CD4-positive, alpha-beta T cell (primary cell): Measurements from ENCODE around the gene ARAP3. TPM values are rescaled to one million over a fixed set of nuclear protein-coding genes. Genes with fewer than 3 reads are reported as not detected.
A peak's percentile ranks its signal among the peaks of the same experiment; 100 is the strongest.

Experiments
- ATAC-seq: fragments of 200-7000 bp; cut with Tn5 transposase; one replicate; pipeline ENCODE4 v1.10.0; 2022; ENCODE audit warnings: mild to moderate bottlenecking; ENCODE audit not compliant: poor library complexity
- CTCF ChIA-PET: fragments of 350-600 bp; sonication (Branson Sonifier 250); formaldehyde crosslinking; loops from one replicate; lab custom pipeline; 2021; ENCODE audit warnings: antibody characterized with exemption, inconsistent platforms; lab: Charles Lee
- POLR2A ChIA-PET: fragments of 350-600 bp; sonication (Branson Sonifier 250); formaldehyde crosslinking; loops from one replicate; lab custom pipeline; 2021; ENCODE audit warnings: antibody characterized with exemption, inconsistent platforms; lab: Charles Lee
- DNase-seq, 14 experiments: peaks; one replicate each; pipeline ENCODE4 v3.0.0-alpha.2; 2013 to 2020; ENCODE audit warnings: mixed read lengths in 2 of 14
- H3K27ac ChIP-seq, 2 donors: one replicate each; pipeline versions ENCODE4 v1.5.1 to v1.7.0; 2013; ENCODE audit warnings: low read length in 2 of 2, low read depth in 1 of 2, mild to moderate bottlenecking in 1 of 2
- H3K27me3 ChIP-seq, 2 experiments: 1 replicate in 1 of 2; 2 replicates in 1 of 2; pipeline versions ENCODE4 v1.6.1 to v1.7.0; 2013; ENCODE audit warnings: low read length in 2 of 2, control low read depth in 1 of 2, mild to moderate bottlenecking in 1 of 2, moderate library complexity in 1 of 2; ENCODE audit not compliant: insufficient read depth in 2 of 2, control insufficient read depth in 1 of 2
- H3K36me3 ChIP-seq: one replicate; pipeline ENCODE4 v1.6.1; 2013; ENCODE audit warnings: low read length, control low read depth; ENCODE audit not compliant: insufficient read depth
- H3K4me1 ChIP-seq: one replicate; pipeline ENCODE4 v1.6.1; 2013; ENCODE audit warnings: low read length, control low read depth; ENCODE audit not compliant: insufficient read depth
- H3K4me3 ChIP-seq: one replicate; pipeline ENCODE4 v1.5.1; 2013; ENCODE audit warnings: mild to moderate bottlenecking, low read length, moderate library complexity
- H3K9me3 ChIP-seq, 2 experiments: 1 replicate in 1 of 2; 2 replicates in 1 of 2; pipeline versions ENCODE4 v1.6.1 to v1.7.0; 2013; ENCODE audit warnings: low read length in 2 of 2, mild to moderate bottlenecking in 2 of 2, control low read depth in 1 of 2, moderate library complexity in 1 of 2; ENCODE audit not compliant: control insufficient read depth in 1 of 2, insufficient read depth in 1 of 2
- H3K27ac Mint-ChIP-seq: one replicate; pipeline ENCODE4 v1.8.0; 2020; ENCODE audit warnings: mixed read lengths
- H3K27me3 Mint-ChIP-seq: one replicate; pipeline ENCODE4 v1.8.0; 2021; ENCODE audit warnings: mixed read lengths
- H3K36me3 Mint-ChIP-seq: one replicate; pipeline ENCODE4 v1.8.0; 2021; ENCODE audit warnings: low read depth, mixed read lengths
- H3K4me1 Mint-ChIP-seq: one replicate; pipeline ENCODE4 v1.8.0; 2021; ENCODE audit warnings: low read depth, mixed read lengths
- H3K4me3 Mint-ChIP-seq: one replicate; pipeline ENCODE4 v1.8.0; 2020; ENCODE audit warnings: mild to moderate bottlenecking, mixed read lengths
- H3K9me3 Mint-ChIP-seq: one replicate; pipeline ENCODE4 v1.8.0; 2020; ENCODE audit warnings: mixed read lengths
- CTCF ChIP-seq: fragments of 200-600 bp; IDR thresholded peaks from one replicate; pipeline ENCODE4 v1.8.0; 2022; ENCODE audit warnings: antibody characterized with exemption, mild to moderate bottlenecking
- intact Hi-C, 2 experiments: fragments of 100-400 bp; cut with DNase I in 1 of 2; cut with micrococcal nuclease in 1 of 2; formaldehyde crosslinking; loops; one replicate each; pipeline versions ENCODE4 v1.15.1 to v1.9.0; 2023 to 2025; cut with DNase I, micrococcal nuclease
- total RNA-seq, 174 experiments: library from RNA in 2 of 174; stranded (reverse) in 2 of 174; gene quantifications; one replicate each; pipeline ENCODE4 v1.2.3 and lab custom pipeline; 2021 to 2026

Gene ARAP3
- total RNA-seq, 2 experiments from 2014 or later = 0.30 to 0.31 TPM

GRCh38 chr5:141635646-141636045 is 46.4 kb downstream of the ARAP3 start:
- Mint-ChIP-seq H3K27ac (peak overlapping the region; percentile 76), H3K9me3 (no peaks in the 10 kb centered on the region), H3K4me1 (peaks cover 45% of the 10 kb centered on the region), H3K36me3 (peaks cover 54% of the 10 kb centered on the region), H3K27me3 (no peaks in the 10 kb centered on the region), H3K4me3 (peak overlapping the region; percentile 92)
- intact Hi-C loops = loop anchor here (1.0 to 5.0 kb wide), 4 partner anchors 16 to 43 kb away; partner anchors contain the start of gene DIAPH1 (in 1 of the 2)
- Histone ChIP-seq H3K27me3 (no peaks in the 10 kb centered on the region), H3K4me3 (peak overlapping the region; percentile 97), H3K9me3 (no peaks in the 10 kb centered on the region), H3K4me1 (peaks cover 42% of the 10 kb centered on the region), H3K27ac (no peak overlapping the region), H3K36me3 (peaks cover 29% of the 10 kb centered on the region)
- ChIA-PET POLR2A (interaction anchor here (1.0 to 8.8 kb wide), 12 partner anchors 11 to 334 kb away, joined by 3 to 100 read pairs (median 8); partner anchors contain the start of genes DIAPH1, FCHSD1 and RNF14), CTCF (interaction anchor here (0.6 to 6.3 kb wide), 6 partner anchors 16 to 1199 kb away, joined by 3 to 77 read pairs (median 14); partner anchors contain the start of genes DIAPH1 and RNF14)
- no peak for ATAC-seq
- DNase-seq = no peak
- no peak for TF ChIP-seq CTCF

GRCh38 chr5:141634720-141635119 is 47.3 kb downstream of the ARAP3 start:
- Mint-ChIP-seq H3K27me3 (no peaks in the 10 kb centered on the region), H3K27ac (peak overlapping the region; percentile 28), H3K9me3 (no peaks in the 10 kb centered on the region), H3K4me1 (peaks cover 46% of the 10 kb centered on the region), H3K4me3 (peak overlapping the region; percentile 92), H3K36me3 (peaks cover 57% of the 10 kb centered on the region)
- Histone ChIP-seq H3K4me1 (peaks cover 42% of the 10 kb centered on the region), H3K27ac (no peak overlapping the region), H3K4me3 (no peak overlapping the region), H3K27me3 (no peaks in the 10 kb centered on the region), H3K36me3 (peaks cover 33% of the 10 kb centered on the region), H3K9me3 (no peaks in the 10 kb centered on the region)
- CTCF ChIA-PET = interaction anchor here (6.2 to 6.3 kb wide), 2 partner anchors 15 to 42 kb away, joined by 43 to 77 read pairs; partner anchors contain the start of gene DIAPH1
- intact Hi-C loops = loop anchor here in 1 of 2 experiments (5.0 kb wide), 1 partner anchor 42 kb away; no protein-coding TSS in a partner anchor
- no peak for DNase-seq
- no peak for TF ChIP-seq CTCF
- POLR2A ChIA-PET = interaction anchor here (4.7 to 8.8 kb wide), 2 partner anchors 16 to 17 kb away, joined by 73 to 100 read pairs; partner anchors contain the start of genes DIAPH1 and FCHSD1
- no peak for ATAC-seq

GRCh38 chr5:141633871-141634561 is 48.0 kb downstream of the ARAP3 start:
- H3K4me3 ChIP-seq = no peak overlapping the region
- DNase-seq (no peak), ATAC-seq (no peak)
- intact Hi-C loops = no loop called here
- Mint-ChIP-seq H3K27me3 (no peaks in the 10 kb centered on the region), H3K36me3 (peaks cover 64% of the 10 kb centered on the region), H3K4me1 (peaks cover 53% of the 10 kb centered on the region), H3K4me3 (no peak overlapping the region), H3K9me3 (no peaks in the 10 kb centered on the region), H3K27ac (peak overlapping the region; percentile 19)
- no peaks in the 10 kb centered on the region for H3K27me3 ChIP-seq
- no peak for TF ChIP-seq CTCF
- H3K4me1 ChIP-seq = peaks cover 42% of the 10 kb centered on the region
- ChIA-PET POLR2A (interaction anchor here (1.5 to 8.8 kb wide), 3 partner anchors 10 to 17 kb away, joined by 4 to 100 read pairs (median 7); partner anchors contain the start of genes DIAPH1 and FCHSD1), CTCF (interaction anchor here (0.7 to 6.3 kb wide), 5 partner anchors 10 to 1150 kb away, joined by 3 to 77 read pairs (median 9); partner anchors contain the start of gene DIAPH1)
- no peak overlapping the region for H3K27ac ChIP-seq
- no peaks in the 10 kb centered on the region for H3K9me3 ChIP-seq
- H3K36me3 ChIP-seq = peaks cover 39% of the 10 kb centered on the region
